Gastroesophageal sphincter (tissue), 4 donors: ENCODE measurements around the gene SACM1L. TPM values are rescaled to one million over a fixed set of nuclear protein-coding genes. Genes with fewer than 3 reads are reported as not detected.

Source experiments
- ATAC-seq: fragments of 150-250 bp; one replicate; pipeline ENCODE4 v1.9.1; 2016; ENCODE audit warnings: mild to moderate bottlenecking, moderate library complexity
- H3K27ac ChIP-seq, 4 donors: fragments of 200-600 bp; sonication (generic) in 3 of 4; 1 replicate in 3 of 4; 2 replicates in 1 of 4; pipeline ENCODE4 v1.5.1; 2016 to 2019
- H3K27me3 ChIP-seq: fragments of 200-600 bp; sonication (generic); one replicate; pipeline ENCODE4 v1.5.1; 2019
- H3K36me3 ChIP-seq, 2 donors: fragments of 200-600 bp; sonication (generic); one replicate each; pipeline ENCODE4 v1.5.1; 2019; ENCODE audit warnings: control low read depth in 1 of 2
- H3K4me1 ChIP-seq, 3 donors: fragments of 200-600 bp; sonication (generic); 1 replicate in 2 of 3; 2 replicates in 1 of 3; pipeline ENCODE4 v1.5.1; 2016 to 2019; ENCODE audit warnings: control low read depth in 2 of 3
- H3K4me3 ChIP-seq, 2 donors: fragments of 200-600 bp; sonication (generic); one replicate each; pipeline ENCODE4 v1.5.1; 2019; ENCODE audit warnings: mild to moderate bottlenecking in 1 of 2, moderate library complexity in 1 of 2
- H3K9me3 ChIP-seq, 3 donors: fragments of 200-600 bp; sonication (generic); one replicate each; pipeline ENCODE4 v1.5.1; 2017 to 2019; ENCODE audit warnings: control low read depth in 2 of 3
- CTCF ChIP-seq, 4 experiments: fragments of 200-600 bp in 2 of 4; fragments of 450-650 bp in 2 of 4; sonication (generic) in 1 of 4; IDR thresholded peaks; one replicate each; pipeline ENCODE4 v1.5.1; 2017 to 2019; ENCODE audit warnings: antibody characterized with exemption in 4 of 4, mild to moderate bottlenecking in 2 of 4, moderate library complexity in 2 of 4
- EP300 ChIP-seq: sonication (generic); formaldehyde crosslinking; IDR thresholded peaks from one replicate; pipeline ENCODE4 v1.6.1; 2017; ENCODE audit warnings: antibody characterized with exemption, mild to moderate bottlenecking
- POLR2A ChIP-seq, 2 donors: fragments of 450-650 bp; IDR thresholded peaks; one replicate each; pipeline ENCODE4 v1.6.1; 2017; ENCODE audit warnings: antibody characterized with exemption in 2 of 2, mild to moderate bottlenecking in 2 of 2, moderate library complexity in 1 of 2
- POLR2AphosphoS5 ChIP-seq: sonication (generic); formaldehyde crosslinking; IDR thresholded peaks from one replicate; pipeline ENCODE4 v1.6.1; 2017; ENCODE audit warnings: antibody characterized with exemption
- WGBS, 2 donors: methylation state at CpG; one replicate each; pipeline ENCODE4 v1.1.5; 2018; ENCODE audit warnings: low coverage in 1 of 2; 5-methylcytosine and 5-hydroxymethylcytosine counted together
- total RNA-seq, 4 donors: library from RNA; depleted of rRNA; stranded (reverse); fragments of >200 nt; gene quantifications; one replicate each; pipeline ENCODE4 v1.1.0, GENCODE V29; 2016

The SACM1L gene
- total RNA-seq, 4 donors from 2014 or later: 31.9 to 52.6 (median 38.2) TPM

- Histone ChIP-seq H3K4me3 (no peak overlapping the region), H3K4me1 (peaks cover 0 to 3% (median 0%) of the 10 kb centered on the region in 3 donors), H3K9me3 (peaks cover 0 to 18% (median 0%) of the 10 kb centered on the region in 3 donors), H3K36me3 (no peaks in the 10 kb centered on the region), H3K27me3 (peaks cover 24% of the 10 kb centered on the region), H3K27ac (no peak overlapping the region)
- TF ChIP-seq POLR2AphosphoS5 (no peak), CTCF (IDR thresholded peaks at IDR 0.05) (no peak), POLR2A (IDR thresholded peaks at IDR 0.05) (no peak), EP300 (no peak)
- no peak for ATAC-seq
- 61 to 63% methylated on average over 2 of the region's 2 CpGs for WGBS, 2 donors
Measured at GRCh38 chr3:45790596-45790995, 101.4 kb downstream of the SACM1L start.

- H3K4me3 ChIP-seq: no peak overlapping the region
- peaks cover 0 to 15% (median 4%) of the 10 kb centered on the region in 3 donors for H3K4me1 ChIP-seq
- H3K27me3 ChIP-seq: peaks cover 38% of the 10 kb centered on the region
- peaks cover 0 to 18% (median 0%) of the 10 kb centered on the region in 3 donors for H3K9me3 ChIP-seq
- 92 to 100% methylated on average over 1 to 2 of the region's 2 CpGs for WGBS, 2 donors
- no peak for TF ChIP-seq CTCF (IDR thresholded peaks at IDR 0.05)
- H3K27ac ChIP-seq: no peak overlapping the region
- ATAC-seq: no peak
- H3K36me3 ChIP-seq: no peaks in the 10 kb centered on the region
Measured at GRCh38 chr3:45792036-45792435, 102.8 kb downstream of the SACM1L start.

- ATAC-seq: no peak
- Histone ChIP-seq H3K4me1 (peaks cover 0 to 15% (median 4%) of the 10 kb centered on the region in 3 donors), H3K9me3 (peaks cover 0 to 18% (median 0%) of the 10 kb centered on the region in 3 donors), H3K36me3 (no peaks in the 10 kb centered on the region), H3K4me3 (no peak overlapping the region), H3K27me3 (peaks cover 44% of the 10 kb centered on the region), H3K27ac (no peak overlapping the region)
- TF ChIP-seq POLR2A (IDR thresholded peaks at IDR 0.05): no peak
- no peak for TF ChIP-seq POLR2AphosphoS5
- no peak for TF ChIP-seq CTCF (IDR thresholded peaks at IDR 0.05)
- no peak for TF ChIP-seq EP300
- WGBS, 2 donors: 79 to 100% methylated on average over 1 to 2 of the region's 7 CpGs
Measured at GRCh38 chr3:45792516-45793172, 103.4 kb downstream of the SACM1L start.

- no peak for TF ChIP-seq CTCF (IDR thresholded peaks at IDR 0.05)
- no peak for TF ChIP-seq POLR2A (IDR thresholded peaks at IDR 0.05)
- no peak for TF ChIP-seq EP300
- no peak for TF ChIP-seq POLR2AphosphoS5
- ATAC-seq: no peak
- Histone ChIP-seq H3K36me3 (no peaks in the 10 kb centered on the region), H3K9me3 (peaks cover 0 to 16% (median 0%) of the 10 kb centered on the region in 3 donors), H3K27ac (no peak overlapping the region), H3K27me3 (peaks cover 54% of the 10 kb centered on the region), H3K4me1 (peaks cover 0 to 15% (median 4%) of the 10 kb centered on the region in 3 donors), H3K4me3 (no peak overlapping the region)
- 61 to 73% methylated on average over 3 to 6 of the region's 9 CpGs for WGBS, 2 donors
Measured at GRCh38 chr3:45793482-45794176, 104.4 kb downstream of the SACM1L start.

- no peak overlapping the region for H3K27ac ChIP-seq
- peaks cover 0 to 12% (median 0%) of the 10 kb centered on the region in 3 donors for H3K9me3 ChIP-seq
- TF ChIP-seq EP300 (no peak), POLR2A (IDR thresholded peaks at IDR 0.05) (no peak), CTCF (IDR thresholded peaks at IDR 0.05) (no peak), POLR2AphosphoS5 (no peak)
- no peak overlapping the region for H3K4me3 ChIP-seq
- H3K27me3 ChIP-seq: peaks cover 59% of the 10 kb centered on the region
- 96% methylated on average over 5 of the region's 5 CpGs for WGBS, 2 donors
- H3K4me1 ChIP-seq: peaks cover 0 to 15% (median 4%) of the 10 kb centered on the region in 3 donors
- H3K36me3 ChIP-seq: no peaks in the 10 kb centered on the region
- no peak for ATAC-seq
Measured at GRCh38 chr3:45794177-45794560, 105.0 kb downstream of the SACM1L start.
